ENCODE data around the gene DUSP7. TPM values are rescaled to one million over a fixed set of nuclear protein-coding genes. Genes with fewer than 3 reads are reported as not detected.

The DUSP7 gene
- total RNA-seq, 4 donors from 2014 or later, result 10.2 to 18.1 (median 14.7) TPM

DNA sequence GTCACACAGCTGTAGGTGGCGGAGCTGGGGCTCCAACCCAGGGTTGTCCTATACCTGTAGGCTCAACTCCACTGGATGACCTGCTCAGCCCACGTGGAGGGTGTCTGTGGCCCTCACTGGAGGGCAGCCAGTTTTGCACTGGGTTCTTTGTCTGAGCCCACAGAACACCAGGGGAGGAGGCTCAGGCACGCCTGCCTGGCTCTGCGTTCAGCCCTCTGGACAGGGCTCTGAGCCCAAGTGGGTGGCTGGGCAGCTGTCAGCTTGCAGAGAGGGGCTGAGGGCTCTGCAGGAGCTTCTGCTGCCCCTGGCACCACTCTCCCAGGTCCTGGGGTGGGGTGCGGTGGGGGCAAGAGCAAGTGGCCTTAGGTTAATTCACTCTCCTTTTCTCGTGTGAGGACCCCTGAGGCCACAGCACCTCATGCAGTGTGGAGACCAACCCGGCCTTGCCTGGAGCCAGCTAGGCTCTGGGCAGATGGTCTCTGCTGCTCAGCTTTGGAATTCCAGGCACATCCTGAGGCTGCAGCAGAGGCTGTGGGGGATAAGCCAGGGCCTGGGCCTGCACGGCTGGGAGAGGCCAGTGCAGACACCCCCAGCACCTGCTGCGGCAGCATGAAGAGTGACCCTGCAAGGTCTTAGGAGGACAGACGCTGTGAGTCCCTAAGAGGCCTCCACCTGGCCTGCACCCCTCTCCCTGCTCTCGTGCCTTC is 23.5 kb downstream of the DUSP7 start:
- no peak for TF ChIP-seq POLR2A (IDR thresholded peaks at IDR 0.05)
- TF ChIP-seq EP300 (IDR thresholded peaks at IDR 0.05), result no peak
- TF ChIP-seq POLR2AphosphoS5 (IDR thresholded peaks at IDR 0.05), result no peak
- TF ChIP-seq, protein P1, sequence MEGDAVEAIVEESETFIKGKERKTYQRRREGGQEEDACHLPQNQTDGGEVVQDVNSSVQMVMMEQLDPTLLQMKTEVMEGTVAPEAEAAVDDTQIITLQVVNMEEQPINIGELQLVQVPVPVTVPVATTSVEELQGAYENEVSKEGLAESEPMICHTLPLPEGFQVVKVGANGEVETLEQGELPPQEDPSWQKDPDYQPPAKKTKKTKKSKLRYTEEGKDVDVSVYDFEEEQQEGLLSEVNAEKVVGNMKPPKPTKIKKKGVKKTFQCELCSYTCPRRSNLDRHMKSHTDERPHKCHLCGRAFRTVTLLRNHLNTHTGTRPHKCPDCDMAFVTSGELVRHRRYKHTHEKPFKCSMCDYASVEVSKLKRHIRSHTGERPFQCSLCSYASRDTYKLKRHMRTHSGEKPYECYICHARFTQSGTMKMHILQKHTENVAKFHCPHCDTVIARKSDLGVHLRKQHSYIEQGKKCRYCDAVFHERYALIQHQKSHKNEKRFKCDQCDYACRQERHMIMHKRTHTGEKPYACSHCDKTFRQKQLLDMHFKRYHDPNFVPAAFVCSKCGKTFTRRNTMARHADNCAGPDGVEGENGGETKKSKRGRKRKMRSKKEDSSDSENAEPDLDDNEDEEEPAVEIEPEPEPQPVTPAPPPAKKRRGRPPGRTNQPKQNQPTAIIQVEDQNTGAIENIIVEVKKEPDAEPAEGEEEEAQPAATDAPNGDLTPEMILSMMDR (IDR thresholded peaks at IDR 0.05), result no peak
- no peak for ATAC-seq
- H3K9me3 ChIP-seq, result no peaks in the 10 kb centered on the region
- H3K27ac ChIP-seq, result no peak overlapping the region
- H3K4me1 ChIP-seq, result no peaks in the 10 kb centered on the region
- H3K27me3 ChIP-seq, result no peaks in the 10 kb centered on the region
- no peaks in the 10 kb centered on the region for H3K36me3 ChIP-seq
- WGBS, 2 donors (ENCODE audit: low coverage in 1 of 2), result no CpG with 5 or more reads among the region's 11 CpGs
- no peak overlapping the region for H3K4me3 ChIP-seq

DNA sequence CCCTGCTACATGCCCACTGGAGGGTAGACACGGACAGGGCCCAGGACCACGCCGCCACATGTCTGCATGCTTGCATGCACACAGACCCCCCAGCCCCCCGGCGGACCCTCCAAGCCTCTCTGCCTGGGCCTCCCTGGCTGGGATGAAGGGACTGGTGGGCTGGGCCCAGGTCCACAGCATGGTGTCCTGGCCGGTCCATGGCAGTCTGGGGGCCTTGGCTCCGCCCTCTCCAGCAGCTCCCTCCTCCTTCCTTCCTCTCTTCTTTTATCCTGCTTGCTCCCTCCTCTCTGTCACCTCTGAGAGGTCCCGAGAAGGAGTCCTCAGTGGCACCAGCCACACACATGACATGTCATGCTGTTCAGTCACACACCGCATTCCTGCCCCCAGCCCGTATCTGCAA is 24.5 kb downstream of the DUSP7 start:
- Histone ChIP-seq H3K9me3 (no peaks in the 10 kb centered on the region), H3K4me3 (no peak overlapping the region), H3K27me3 (no peaks in the 10 kb centered on the region), H3K4me1 (no peaks in the 10 kb centered on the region), H3K36me3 (no peaks in the 10 kb centered on the region), H3K27ac (no peak overlapping the region)
- TF ChIP-seq POLR2A (IDR thresholded peaks at IDR 0.05), result no peak
- TF ChIP-seq POLR2AphosphoS5 (IDR thresholded peaks at IDR 0.05), result no peak
- no peak for TF ChIP-seq EP300 (IDR thresholded peaks at IDR 0.05)
- TF ChIP-seq, protein P1 (IDR thresholded peaks at IDR 0.05), result no peak
- ATAC-seq, result no peak
- 87 to 94% methylated on average over 3 to 8 of the region's 10 CpGs for WGBS, 2 donors (ENCODE audit: low coverage in 1 of 2)

DNA sequence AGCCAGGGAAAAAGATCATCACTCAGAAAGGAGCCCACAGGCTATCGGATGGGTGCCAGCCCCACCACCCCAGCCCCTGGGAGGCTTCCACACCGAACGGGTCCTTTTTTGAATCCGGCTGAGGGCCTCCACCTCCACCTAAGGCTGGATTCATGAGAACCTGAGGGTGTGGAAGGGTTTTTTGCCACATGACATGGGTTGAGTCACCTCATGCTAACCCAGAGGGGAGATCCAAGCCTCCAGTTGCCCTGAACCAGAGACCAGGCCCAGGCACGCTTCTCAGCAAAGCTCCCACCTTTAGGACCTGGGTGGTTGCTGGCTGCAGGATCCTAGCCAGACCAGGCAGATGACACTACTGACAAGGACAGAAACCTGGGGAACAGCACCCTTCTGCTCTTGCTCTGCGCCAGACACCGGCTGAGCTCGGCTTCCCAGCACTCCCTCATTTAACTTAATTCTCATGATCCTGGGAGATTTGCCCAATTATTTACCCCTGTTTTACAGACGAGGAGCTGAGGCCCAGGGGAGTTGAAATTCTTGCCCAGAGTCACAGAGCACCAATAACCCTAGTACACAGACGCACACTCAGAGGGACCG is 25.6 kb downstream of the DUSP7 start:
- Histone ChIP-seq H3K4me1 (peaks cover 0 to 7% (median 2%) of the 10 kb centered on the region in 3 donors), H3K4me3 (no peak overlapping the region), H3K27ac (no peak overlapping the region), H3K27me3 (no peaks in the 10 kb centered on the region), H3K36me3 (no peaks in the 10 kb centered on the region), H3K9me3 (no peaks in the 10 kb centered on the region)
- ATAC-seq, result no peak
- 73 to 80% methylated on average over 5 of the region's 11 CpGs for WGBS, 2 donors (ENCODE audit: low coverage in 1 of 2)
- TF ChIP-seq EP300 (IDR thresholded peaks at IDR 0.05) (no peak), POLR2AphosphoS5 (IDR thresholded peaks at IDR 0.05) (no peak), POLR2A (IDR thresholded peaks at IDR 0.05) (no peak)
- TF ChIP-seq, protein P1 (IDR thresholded peaks at IDR 0.05), result no peak

DNA sequence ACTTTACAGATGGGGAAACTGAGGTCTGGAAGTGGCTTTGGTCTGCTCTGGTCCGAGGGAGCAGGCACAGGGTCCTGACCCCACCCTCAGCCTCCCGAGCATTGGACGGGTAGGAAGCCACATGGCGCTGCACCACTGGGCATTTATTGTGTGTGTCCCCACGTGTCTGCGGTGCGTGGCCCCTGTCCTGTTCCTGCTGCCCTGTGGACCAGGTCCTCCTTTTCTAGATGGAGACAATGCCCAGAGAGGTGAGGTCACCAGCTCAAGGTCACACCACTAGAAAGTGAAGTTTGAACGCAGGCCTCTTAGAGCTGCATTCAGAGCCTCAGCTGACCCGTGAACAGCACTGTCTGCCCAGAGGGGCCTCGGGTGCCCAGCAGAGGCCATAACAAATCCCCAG is 26.8 kb downstream of the DUSP7 start:
- Histone ChIP-seq H3K9me3 (no peaks in the 10 kb centered on the region), H3K27me3 (no peaks in the 10 kb centered on the region), H3K27ac (no peak overlapping the region), H3K4me1 (peaks cover 0 to 20% (median 8%) of the 10 kb centered on the region in 3 donors), H3K4me3 (no peak overlapping the region), H3K36me3 (no peaks in the 10 kb centered on the region)
- WGBS, 2 donors (ENCODE audit: low coverage in 1 of 2), result 40% methylated on average over 1 of the region's 10 CpGs; no CpG with 5 or more reads in 1 of the 2 donors
- ATAC-seq, result no peak
- TF ChIP-seq POLR2A (IDR thresholded peaks at IDR 0.05) (no peak), POLR2AphosphoS5 (IDR thresholded peaks at IDR 0.05) (no peak), EP300 (IDR thresholded peaks at IDR 0.05) (no peak)
- TF ChIP-seq, protein P1 (IDR thresholded peaks at IDR 0.05), result no peak

DNA sequence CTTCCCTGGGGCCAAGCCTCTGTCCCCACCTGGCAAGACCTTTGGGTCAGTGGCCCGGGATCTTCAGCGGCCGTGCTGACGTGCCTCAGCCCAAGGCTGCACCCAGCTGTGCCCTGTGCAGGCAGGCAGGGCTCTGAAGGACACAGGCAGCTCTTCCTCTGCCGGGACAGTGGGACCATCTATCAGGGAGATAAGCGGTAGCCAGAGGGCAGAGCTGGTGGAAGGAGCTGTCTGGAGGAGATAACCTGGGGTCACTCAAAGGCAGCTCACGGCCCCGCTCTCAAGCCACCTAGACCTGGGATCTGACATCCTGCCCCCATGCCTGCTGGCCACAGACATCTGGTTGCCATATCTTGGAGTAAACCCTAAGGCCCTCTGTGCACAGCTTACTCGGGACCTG is 27.3 kb downstream of the DUSP7 start:
- TF ChIP-seq, protein P1 (IDR thresholded peaks at IDR 0.05), result no peak
- Histone ChIP-seq H3K27me3 (no peaks in the 10 kb centered on the region), H3K4me3 (no peak overlapping the region), H3K27ac (no peak overlapping the region), H3K36me3 (no peaks in the 10 kb centered on the region), H3K9me3 (no peaks in the 10 kb centered on the region), H3K4me1 (peaks cover 0 to 24% (median 8%) of the 10 kb centered on the region in 3 donors)
- ATAC-seq, result no peak
- 100% methylated on average over 1 of the region's 9 CpGs; no CpG with 5 or more reads in 1 of the 2 donors for WGBS, 2 donors (ENCODE audit: low coverage in 1 of 2)

Measured in gastroesophageal sphincter (tissue), 4 donors.